ENCODE data around the gene CCDC157.
"Not testable (repeated sequence)": the region's sequence is repeated elsewhere in the genome, so short reads cannot be mapped to it uniquely, and the experiment has no call there.

CCDC157 gene

DNA sequence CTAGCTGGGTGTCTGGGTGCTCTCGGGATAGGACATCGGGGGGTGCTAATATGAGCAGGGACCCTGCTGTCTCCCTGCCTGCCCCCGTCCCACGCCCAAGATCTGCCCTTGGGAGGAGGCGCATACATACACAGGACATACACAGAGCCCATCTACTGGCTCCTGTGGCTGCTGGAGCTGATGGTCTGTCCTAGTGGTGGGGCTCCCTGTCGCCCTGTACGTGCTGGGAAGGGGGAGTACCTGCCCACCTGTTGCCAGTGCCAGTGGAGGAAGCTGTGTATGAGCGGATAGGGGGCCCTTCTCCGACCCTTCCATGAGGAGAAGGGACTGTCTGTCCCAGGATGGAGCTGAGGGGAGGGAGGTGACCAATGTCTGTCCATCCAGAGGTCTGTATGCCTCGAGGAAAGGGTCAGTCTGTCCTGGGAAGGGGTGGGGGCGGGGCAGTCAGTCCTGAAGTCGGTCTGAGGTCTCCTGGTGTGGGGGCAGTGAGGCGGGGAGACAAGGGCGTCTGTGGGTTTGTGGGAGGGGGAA lies 31.0 kb upstream of the CCDC157 start:
- DNase-seq (ENCODE audit: low read depth): no peak

DNA sequence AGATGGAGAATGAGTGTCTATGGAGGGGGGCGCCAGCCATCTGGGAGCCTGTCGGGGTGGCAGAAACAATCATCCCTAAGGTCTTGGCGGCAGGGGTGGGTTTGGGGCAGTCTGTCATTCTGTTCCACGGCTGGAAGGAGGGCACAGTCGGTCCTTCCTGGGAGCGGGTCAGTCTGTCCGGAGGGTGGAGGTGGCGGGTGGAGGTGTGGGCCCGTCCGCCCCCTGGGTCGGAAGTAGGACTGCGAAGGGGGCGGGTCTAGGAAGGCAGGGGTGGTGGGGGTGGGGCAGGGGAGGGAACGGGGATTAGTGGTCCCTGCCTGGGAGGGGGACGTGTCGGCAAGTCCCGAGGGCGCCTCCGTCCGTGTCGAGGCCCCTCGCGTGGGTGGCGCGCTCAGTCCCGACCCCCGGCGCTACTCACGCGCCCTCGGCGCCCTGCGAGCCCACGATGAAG lies 30.5 kb upstream of the CCDC157 start:
- no peak for DNase-seq (ENCODE audit: low read depth)

DNA sequence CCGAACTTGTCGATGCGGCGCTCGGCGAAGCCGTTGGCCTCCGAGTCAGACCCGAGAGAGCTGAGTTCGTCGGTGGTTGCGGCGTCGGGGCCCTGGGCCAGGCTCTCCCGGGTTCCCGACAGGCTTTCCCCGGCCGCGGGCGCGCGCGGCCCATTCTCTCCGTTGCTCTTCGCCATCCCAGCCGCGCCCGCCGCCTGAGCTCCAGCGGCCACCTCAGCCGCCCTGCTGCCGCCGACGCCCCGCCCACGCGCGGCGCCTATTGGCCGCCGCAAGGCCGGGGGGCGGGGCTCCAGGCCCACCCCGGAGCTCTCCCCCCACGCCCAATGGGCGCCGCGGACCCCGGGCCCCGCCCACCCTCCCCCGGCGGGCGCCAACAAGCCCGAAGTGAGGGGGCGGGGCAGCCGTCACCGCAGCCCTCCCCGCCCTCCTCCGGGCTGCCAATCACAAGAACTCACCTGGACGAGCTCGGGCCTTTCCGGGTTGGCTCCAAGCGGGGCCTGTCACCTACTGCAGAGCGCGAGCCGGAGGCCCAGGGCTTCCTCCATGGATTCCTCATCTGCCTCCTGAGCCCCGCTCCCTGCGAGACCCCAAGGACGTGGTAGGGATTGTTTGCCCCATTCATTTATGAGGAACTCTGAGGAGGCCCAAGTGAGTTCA lies 30.0 kb upstream of the CCDC157 start, which contains the start of gene TBC1D10A:
Gene TBC1D10A (minus strand): TSS at position 236 of the 657 bp plus-strand sequence. CDS start 60 bp downstream, at position 176.
- DNase-seq (ENCODE audit: low read depth): no peak

DNA sequence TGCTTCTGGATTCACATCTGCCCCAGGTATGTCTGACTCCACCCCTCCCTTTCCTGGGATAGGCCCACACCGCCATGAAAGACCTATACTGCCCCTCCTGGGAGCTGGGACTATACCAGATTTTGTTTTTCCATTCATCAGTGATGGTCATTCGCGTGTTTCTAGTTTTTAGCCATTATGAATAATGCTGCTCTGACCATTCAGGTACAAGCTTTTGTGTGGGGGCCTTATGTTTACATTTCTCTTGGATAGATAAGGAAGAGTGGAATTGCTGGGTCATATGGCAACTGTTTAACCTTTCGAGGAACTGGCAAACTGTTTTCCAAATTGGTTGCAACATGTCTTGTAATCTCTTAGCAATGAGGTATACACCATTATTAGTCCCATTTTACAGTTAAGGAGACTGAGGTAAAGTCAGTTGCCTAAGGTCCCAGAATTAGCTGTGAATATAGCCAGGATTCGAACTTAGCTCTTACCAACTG lies 28.9 kb upstream of the CCDC157 start:
- no peak for DNase-seq (ENCODE audit: low read depth)

DNA sequence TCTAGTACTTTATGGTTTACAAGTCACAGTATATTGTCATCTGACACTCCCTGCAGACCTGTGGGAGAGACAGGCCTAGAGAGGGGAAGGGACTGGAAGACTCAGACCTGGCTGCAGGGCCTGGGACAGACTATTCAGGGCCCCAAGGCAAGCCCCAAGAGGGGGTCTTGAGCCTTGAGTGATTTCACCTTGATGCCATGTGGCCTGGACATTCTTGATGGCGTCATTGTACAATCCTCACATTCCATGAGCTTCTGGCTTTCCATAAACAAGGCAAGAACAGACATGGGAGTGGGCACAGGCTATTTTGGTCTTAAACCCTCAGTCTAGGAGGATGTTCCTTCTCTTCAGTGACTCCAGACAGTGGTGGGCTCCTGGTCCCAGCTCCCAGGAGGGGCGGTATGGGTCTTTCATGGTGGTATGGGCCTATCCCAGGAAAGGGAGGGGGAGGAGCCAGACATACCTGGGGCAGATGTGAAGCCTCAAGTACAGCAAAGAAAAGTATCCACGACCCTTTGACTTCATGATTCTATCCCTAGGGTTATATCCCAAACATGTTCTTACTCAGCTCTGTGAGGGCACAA lies 28.2 kb upstream of the CCDC157 start:
- no peak for DNase-seq (ENCODE audit: low read depth)

DNA sequence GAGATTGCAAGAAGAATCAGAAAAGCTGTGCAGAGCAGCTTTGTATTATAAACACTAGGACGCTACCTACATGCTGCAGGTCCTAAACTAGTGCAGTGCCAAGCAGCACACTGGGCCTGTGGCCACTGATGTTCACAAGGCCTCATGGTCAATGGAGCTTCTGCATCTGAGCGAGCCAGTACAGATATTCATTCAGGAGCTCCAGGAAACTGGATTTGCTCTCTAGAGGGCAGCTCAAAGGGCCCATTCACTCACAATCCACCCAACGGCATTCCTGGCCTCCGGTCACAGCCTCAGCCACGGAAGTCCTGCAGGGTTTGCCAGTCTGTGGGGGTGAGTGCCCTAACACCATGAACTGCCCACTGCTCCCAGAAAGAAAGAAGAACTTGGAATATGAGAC lies 24.3 kb upstream of the CCDC157 start:
- DNase-seq (ENCODE audit: low read depth): no peak

DNA sequence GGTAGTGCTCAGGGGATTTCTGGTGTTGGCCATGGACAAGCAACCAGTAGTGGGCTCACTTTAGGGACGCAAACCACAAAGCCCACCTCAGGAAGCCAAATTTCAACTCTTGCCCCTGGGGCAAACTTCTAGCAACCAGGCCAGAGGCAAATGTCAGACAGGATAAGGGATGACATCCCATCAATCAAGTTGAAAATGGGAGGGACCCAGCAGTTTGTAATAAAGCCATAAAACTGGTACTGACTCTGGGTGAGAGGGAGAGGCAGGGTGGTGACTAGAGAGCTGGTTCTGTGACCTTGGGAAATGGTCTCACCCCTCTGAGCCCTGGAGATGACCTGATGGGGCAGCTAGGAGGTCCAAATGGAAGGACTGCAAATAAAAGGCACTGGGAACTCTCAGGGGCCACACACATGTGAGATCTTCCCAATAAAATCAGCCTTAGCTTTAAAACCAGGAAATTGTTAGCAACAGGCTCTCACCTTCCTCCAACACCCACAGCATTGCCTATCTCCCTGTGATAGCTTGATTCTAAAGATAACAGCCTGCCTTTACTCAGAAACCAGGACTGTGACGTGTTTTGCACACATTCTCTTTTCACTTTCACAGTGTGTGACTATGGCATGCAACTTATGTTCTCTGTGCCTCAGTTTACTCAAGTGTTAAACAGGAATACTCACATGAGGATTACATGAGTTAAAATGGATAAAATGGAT lies 23.7 kb upstream of the CCDC157 start:
- DNase-seq (ENCODE audit: low read depth): no peak

DNA sequence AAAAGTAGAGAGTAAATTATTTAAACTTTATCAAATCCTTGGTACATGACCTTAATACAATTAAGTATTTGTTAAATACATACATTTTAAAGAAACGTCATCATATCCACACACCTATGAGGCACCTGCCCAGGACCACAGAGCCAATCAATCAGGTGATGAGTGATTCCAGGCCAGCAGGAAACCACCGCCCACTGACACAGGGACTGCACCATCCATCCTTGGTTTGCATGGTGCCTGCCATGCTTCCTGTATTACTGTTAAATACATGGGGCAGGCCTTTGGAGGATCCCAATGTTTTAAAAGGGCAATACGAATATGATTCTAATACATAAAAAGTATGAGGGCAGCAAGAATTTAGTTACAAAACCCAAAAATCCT lies 23.1 kb upstream of the CCDC157 start:
- DNase-seq (ENCODE audit: low read depth): no peak

DNA sequence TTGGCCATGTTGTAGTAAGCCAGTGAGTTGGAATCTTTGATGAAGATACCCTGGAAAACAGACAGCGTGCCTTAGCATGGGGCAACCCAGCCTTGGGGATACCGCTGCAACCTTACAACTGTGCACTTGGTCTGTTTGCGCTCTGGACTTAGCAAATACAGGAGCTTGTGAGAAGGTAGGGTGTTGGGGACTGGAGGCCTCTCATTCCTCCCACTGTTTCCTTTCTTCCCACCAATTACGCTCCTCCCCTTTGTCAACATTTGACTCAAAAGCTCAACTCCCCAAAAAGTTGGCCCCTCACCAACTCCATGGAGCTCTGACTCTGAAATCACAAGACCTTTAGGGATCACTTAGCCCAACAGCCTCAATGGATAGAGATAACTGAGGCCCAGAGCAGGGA lies 22.2 kb upstream of the CCDC157 start:
- no peak for DNase-seq (ENCODE audit: low read depth)

DNA sequence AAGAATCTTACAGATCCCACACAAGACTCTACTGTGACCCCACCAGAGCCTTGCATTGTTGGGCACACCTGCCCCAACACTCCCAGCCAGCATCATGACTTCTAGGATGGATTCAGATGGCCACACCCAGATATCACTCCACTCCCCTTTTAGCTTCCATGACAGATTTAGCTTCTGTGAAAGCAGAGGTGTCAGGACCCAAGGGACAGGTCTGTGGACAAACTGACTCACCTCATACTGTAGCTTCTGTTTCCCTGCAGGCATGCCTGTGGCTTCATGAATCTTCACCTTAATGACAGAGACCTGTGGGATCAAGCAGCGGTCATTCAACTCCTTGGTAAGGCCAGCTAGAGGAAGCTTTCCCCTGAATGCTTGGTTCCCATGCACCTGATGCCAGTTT lies 21.6 kb upstream of the CCDC157 start:
- DNase-seq (ENCODE audit: low read depth): no peak

DNA sequence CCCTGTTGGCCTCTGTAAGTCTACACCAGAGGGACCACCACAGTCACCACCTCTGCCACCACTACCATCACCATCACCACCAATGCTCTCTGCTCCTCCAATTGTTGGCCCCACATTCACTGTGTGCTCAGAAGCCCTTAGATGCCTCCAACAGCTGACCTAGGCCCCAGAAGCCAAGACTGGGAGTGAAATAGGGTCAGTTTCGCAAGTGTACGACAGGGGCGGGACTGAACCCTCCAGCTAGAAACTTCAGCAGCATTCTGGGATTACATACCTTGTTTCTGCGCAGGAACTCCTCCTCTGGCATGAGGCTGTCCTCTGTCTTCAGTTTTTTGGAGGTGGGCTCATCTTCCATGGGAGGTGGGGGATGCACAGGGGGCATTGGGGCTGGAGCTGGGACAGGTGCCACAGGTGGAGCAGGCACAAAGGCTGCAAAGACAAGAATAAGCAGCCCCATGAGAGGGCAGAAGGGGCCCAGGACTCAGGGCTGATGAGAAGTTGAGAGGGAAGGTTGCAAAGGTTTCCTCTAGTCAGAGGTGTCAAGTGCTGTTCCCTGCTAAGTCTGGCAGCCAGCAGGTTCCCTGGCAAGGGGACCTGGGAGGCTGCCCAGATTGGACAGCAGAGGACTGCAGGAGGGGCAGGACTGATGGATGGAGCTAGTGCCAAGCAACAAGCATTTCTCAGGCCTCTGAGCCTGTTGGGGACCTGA lies 19.9 kb upstream of the CCDC157 start:
- DNase-seq (ENCODE audit: low read depth): no peak

DNA sequence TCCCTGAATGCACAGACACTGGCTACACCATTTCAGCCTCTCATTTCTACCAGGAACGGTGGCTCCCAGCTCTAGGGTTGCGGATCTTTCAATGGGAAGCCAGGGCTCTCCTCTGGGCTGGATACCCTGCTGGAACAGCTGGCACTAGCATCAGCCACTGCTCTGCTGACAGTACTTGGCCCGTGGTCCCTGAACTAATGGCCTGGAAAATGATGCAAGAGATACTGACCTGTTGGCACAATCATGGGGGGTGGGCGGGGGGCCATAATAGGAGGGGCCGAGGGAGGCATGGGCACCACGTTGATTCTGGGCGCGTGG lies 19.4 kb upstream of the CCDC157 start:
- DNase-seq (ENCODE audit: low read depth): no peak

DNA sequence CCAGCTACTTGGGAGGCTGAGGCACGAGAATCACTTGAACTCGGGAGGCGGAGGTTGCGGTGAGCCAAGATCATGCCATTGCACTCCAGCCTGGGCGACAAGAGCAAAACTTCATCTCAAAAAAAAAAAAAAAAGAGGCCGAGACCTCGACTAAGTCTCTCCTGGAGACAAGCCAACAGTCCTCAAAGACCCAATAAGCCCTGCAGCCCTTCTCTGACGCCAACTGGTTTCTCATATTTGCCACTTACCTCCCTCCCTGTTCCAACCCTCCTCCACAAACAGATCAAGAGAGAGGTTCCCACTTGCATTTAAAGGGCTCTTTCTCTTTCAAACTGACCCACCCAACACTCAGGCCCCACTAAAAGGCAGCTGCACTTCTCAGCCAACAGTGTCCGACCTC lies 18.5 kb upstream of the CCDC157 start:
- DNase-seq (ENCODE audit: low read depth): not testable (repeated sequence)

DNA sequence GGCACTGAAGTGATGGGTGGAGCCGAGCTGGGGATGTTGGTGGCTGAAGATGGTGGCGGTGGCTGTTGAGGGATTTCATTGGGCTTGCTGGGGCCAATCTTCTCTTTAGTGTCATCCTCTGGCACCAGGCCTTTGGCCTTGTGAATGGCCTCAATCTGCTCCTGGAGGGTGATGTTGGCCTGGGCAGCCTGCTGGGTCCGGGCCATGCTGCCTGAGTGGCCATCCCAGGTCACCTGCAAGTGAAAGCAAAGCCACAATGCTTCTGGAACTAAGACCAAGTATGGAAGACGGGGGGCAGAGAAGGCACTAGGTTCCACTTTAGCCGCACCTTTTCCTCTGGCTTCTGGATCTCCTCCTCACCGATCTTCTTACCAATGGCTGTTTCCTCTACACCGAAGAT lies 18.0 kb upstream of the CCDC157 start:
- DNase-seq (ENCODE audit: low read depth): no peak

DNA sequence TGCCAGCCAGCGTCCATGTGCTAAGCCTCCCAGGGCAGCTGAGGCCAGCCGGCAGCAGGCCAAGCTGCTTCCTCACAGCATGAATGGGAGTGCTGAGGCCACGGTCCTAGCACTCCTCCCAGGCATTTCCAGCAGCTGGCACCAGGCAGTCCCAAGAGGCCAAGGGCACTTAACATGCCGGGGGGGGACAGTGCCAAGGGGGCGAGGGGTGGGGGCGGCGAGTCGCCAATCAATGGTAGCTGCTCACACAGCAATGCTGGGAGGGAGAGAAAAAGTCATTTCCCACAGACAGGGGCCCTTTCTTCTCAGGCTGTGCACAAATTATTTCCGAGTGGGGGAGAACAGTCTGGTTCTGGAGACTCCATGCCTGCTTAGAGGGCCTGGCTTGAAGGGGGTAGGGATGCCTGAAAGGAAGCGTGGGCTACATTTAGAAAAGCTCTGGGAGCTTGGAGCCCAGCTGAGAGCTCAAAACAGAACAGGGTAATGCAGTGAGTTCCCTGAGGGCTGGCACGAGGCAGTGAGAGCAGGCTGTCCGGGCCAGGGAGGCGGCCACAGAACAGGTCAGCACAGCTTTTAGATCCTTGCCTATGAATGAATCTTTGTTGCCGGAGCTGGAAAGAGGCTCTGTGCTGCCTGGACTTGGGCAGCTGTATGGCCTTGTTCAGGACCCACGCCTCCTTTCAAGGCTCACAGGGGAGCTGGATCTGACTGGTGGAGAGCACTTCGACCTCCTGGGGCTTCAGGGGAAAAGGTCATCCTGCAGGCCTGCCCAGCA lies 15.7 kb upstream of the CCDC157 start:
- DNase-seq (ENCODE audit: low read depth): no peak

DNA sequence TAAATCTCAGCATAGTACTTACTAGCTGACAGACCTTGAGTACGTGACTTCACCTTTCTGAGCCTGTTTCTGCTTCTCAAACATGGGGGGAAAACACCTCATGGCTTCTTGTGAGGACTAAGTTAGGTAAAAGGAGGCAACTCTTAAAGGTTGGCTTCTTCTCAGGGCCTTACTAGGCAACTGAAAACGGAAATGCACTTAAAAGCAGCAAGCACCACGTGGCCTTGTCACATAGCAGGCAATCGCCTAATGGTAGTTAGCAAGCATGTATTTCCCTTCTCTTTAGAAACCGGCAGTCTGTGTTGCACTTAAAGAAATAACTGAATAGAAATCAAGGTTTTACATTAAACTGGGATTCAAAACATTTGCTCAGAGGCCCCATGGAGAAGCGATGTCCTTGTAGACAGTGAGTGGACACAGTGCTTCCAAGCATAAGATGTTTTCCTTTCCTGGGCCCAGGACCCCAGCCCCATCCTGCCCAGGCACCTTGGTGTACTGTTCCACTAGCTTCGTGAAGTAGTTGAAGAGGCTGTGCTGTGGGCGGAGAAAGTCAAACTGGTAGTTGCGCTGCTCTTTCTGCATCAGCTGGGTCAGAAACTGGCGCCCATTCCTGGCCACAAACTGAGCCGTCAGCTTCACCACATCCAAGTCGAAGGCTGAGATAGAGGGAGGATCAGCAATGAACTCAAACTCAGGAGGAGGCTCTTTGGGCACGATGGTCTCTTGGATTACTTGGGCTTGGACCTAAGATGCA lies 12.2 kb upstream of the CCDC157 start:
- no peak for DNase-seq (ENCODE audit: low read depth)

DNA sequence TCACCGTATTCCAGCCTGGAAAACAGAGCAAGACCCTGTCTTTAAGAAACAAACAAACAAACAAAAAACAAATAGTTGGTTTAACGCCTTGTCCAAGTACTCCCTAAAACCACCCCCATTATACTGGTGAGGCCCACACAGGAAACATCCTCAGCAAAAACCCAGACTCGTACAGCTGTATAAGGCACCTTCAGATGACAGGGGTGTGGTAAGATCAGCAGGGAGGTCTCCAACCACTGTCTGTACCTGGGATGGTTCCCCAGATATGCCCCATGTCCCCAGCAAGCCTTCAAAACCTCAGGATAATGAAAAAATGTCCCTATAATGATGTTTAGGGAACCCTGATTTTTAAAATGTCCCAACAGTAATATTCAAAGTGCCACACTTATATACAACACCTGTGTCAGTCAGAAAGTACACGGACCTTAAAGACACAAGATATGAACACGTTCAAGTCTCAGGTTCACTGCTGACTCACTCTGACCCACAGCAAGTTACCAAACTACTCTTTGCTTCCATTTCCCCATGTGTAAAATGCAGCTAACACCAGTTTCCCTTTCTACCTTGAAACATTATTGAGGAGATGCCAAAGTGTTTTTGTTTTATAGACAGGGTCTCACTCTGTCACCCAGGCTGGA lies 9.4 kb upstream of the CCDC157 start:
- DNase-seq (ENCODE audit: low read depth): no peak

DNA sequence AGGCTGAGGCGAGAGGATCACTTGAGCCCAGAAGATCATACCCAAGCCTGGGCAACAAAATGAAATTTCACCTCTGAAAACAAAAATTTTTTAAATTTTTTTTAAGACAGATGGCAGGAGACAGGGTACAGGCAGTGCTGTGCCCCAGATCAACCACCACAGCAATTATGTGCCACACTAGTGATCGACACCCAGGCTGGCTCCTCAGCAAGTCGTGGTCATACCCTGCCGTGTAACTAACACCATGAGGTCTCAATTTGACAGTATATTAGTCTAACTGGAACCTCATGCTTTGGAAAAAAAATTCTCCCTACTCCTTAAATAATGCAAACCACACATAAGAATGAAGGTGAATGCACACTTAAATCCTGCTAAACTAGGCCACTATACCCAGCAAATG lies 8.4 kb upstream of the CCDC157 start:
- no peak for DNase-seq (ENCODE audit: low read depth)

DNA sequence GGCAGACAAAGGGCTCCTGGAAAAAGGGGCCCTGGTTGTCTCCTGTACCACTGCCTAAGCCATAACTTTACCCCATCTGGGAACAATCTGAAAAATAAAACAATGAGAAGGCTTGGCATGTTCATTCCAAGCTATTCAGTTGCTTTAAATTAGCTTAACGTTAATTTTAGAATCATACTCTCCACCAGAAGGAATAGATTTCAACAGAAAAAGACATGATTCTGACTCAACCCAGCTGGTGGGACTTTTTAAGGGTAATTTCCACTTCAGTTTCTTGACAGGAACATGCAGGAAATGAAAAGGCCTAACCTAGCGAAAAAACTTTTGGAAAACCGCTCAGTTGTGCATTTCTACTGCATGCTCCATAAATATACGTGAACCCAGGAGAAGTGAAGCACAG lies 8.0 kb upstream of the CCDC157 start:
- peak; percentile 50 for DNase-seq (ENCODE audit: low read depth)

DNA sequence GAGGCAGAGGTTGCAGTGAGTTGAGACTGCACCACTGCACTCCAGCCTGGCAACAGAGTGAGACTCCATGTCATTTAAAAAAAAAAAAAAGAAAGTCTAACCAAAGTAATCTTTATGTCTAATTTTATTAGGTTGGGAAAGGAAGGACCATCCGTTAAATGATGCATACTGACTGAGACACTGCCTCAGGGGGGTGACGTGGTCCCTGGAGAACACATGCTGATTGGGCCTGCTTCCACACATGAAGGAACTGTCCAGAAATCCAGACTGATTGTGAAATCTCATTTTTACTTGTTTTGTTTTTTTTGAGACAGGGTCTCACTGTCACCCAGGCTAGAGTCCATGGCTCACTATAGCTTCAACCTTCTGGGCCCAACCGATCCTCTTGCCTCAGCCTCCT lies 5.6 kb upstream of the CCDC157 start:
- peak; percentile 47 for DNase-seq (ENCODE audit: low read depth)

DNA sequence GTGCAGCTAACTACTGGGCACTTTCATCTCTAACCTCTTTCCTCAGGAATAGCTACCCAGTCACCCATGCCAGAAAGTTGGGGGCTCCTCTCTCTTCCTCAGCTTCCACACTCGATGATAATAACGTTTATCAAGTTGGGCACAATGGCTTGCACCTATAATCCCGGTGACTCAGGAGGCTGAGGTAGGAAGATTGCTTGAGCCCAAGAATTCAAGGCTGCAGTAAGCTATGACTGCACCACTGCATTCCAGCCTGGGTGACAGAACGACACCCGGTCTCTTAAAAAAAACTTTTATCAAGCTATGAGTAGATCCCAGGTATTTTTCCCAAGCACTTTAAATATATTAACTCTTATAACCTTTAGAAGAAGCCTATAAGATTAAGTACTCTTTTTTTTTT lies 2.2 kb upstream of the CCDC157 start:
- no peak for DNase-seq (ENCODE audit: low read depth)
